Stimulated activated CD8-positive, alpha-beta memory T cell treated with anti-CD3 and anti-CD28 coated beads, Interleukin-7, amount 100 ng/mL, for 1 hour (primary cell): ENCODE measurements around the gene UBE2I.
"Not testable (repeated sequence)": the region's sequence is repeated elsewhere in the genome, so short reads cannot be mapped to it uniquely, and the experiment has no call there.

Experiments
- DNase-seq, 2 donors: peaks; one replicate each; pipeline ENCODE4 v3.0.0-alpha.2; 2020; ENCODE audit warnings: low read depth in 2 of 2

Gene UBE2I

DNA sequence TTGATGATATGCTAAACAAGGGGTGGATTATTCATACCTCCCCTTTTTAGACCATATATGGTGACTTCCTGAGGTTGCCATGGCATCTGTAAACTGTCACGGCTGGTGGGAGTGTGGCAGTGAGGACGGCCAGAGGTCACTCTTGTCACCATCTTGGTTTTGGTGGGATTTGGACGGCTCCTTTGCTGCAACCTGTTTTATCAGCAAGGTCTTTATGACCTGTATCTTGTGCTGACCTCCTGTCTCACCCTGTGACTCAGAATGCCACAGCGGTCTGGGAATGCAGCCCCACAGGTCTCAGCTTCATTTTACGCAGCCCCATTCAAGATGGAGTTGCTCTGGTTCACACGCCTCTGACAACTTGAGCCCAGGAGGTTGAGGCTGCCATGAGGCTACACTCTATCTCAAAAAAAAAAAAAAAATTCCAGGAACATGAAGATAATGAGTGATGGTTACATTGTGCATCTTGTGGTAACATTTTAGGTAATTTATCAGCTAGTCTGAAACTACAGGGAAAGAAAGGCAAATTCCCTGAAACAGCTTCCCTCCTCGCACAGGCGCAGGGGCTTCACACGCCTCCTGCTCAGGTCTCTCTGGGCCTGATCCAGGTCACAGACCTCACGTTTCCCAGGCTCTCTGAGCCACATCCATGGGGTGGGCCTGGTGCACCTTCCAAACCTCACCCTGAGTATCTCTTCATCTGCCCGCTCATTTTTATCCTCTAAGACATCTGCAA, 15.3 kb upstream of the UBE2I start:
- no peak for DNase-seq

- DNase-seq, result no peak
Observed at GRCh38 chr16:1295465-1295864, 14.0 kb upstream of the UBE2I start.

DNA sequence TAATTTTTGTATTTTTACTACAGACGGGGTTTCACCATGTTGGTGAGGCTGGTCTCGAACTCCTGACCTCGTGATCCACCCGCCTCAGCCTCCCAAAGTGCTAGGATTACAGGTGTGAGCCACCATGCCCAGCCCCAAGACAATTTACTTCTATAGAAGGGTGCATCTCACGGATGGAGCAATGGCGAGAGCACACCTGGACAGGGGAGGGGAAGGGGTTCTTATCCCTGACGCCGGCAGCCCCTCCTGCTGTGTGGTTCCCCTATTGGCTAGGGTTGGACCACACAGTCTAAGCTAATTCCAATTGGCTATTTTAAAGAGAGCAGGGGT, 12.8 kb upstream of the UBE2I start:
- not testable (repeated sequence) for DNase-seq

DNA sequence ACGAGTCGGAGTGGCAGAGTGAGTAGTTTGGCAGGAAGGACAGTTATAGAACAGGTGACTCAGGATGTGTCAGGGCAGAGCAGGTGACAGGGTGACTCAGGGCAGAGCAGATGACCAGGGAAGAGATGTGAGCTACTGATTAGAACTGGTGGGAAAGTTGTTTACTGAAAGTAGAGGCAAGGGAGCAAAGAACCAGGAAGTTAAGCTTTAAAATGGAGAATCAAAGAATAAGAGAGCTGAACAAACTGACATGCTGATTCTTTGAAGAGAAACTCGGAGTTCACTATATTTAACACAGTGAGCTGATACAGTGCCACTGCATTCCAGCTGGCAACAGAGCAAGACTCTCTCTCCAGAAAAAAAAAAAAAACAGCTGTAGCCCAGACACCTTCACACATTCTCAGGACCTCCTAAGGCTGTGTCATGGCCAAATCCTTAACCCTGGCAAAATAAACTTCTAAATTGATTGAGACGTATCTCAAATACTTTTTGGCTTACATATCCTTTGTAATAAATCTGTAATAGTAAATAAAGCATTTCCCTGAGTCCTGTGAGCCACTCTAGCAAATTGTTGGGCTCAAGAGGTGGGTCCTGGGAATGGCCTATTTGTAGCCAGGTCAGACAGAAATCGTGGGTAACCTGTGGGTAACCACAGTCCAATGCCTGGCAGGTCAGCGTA, 12.3 kb upstream of the UBE2I start:
- no peak for DNase-seq

GRCh38 chr16:1298406-1298805, 11.0 kb upstream of the UBE2I start:
- DNase-seq, result no peak

DNA sequence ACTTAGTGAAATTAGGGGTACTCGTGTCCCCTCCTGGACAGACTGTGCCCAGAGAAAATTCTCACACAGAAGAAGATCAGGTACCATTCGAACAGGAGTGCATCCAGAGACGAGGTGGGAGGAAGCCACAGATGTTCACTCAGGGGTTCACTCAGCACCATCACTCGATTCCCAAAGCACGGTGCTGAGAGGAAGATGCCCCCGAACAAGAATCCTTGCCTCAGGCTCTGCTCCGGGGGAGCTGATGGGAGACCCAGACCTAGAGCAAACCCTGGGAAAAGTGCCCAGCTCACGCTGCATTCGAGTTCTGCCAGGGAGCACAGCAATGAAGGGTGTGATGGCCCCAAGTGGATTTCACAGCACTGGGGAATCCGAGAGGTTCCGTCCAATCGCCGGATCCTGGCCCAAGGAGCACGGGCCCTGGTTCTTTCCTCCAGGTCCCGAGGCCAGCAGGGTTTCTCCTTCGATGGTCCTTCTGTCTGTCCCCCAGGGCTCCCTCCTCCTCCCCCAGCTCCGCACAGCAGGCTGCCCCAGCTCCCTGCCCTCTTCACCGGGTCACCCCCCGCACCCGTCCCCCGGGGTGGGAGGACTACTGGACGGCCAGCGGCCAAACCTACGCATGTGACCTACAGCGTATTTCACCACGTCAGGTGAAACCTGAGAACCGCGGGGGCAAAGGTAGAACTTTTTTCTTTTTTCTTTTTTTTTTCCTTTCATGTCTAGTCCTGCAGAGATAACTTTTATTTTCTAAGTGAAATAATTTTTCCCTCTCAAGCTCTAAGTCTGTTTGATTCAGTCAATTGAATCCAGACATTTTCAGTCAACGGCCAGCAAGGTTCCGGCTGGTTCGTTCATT, 10.2 kb upstream of the UBE2I start:
- no peak for DNase-seq

GRCh38 chr16:1299868-1300203, 9.6 kb upstream of the UBE2I start:
- no peak for DNase-seq

- peak; percentile 44 to 52 for DNase-seq
Observed at GRCh38 chr16:1300664-1301476, 8.6 kb upstream of the UBE2I start.

DNA sequence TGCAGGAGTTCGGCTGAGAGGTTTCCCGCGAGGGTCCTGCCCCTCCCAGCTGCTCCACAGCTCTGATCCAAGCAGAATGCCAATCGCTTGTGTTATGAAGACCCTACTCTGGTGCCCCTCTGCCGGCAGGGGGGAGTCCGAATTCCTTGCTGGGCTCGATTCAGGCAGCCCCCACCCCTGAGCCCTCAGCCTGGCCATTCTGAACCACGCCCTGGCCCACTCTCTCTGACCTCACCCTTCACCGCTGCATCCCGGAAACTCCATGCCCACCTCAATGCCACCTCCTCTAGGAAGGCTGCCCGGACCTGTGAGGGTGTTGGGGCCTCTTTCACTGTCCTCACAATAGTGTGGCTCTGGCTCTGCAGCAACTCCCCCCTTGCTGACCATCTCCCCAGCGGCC, 7.9 kb upstream of the UBE2I start:
- DNase-seq, result no peak

- no peak for DNase-seq
Observed at GRCh38 chr16:1305823-1306222, 3.6 kb upstream of the UBE2I start.

- no peak for DNase-seq
Observed at GRCh38 chr16:1306334-1306733, 3.1 kb upstream of the UBE2I start.

DNA sequence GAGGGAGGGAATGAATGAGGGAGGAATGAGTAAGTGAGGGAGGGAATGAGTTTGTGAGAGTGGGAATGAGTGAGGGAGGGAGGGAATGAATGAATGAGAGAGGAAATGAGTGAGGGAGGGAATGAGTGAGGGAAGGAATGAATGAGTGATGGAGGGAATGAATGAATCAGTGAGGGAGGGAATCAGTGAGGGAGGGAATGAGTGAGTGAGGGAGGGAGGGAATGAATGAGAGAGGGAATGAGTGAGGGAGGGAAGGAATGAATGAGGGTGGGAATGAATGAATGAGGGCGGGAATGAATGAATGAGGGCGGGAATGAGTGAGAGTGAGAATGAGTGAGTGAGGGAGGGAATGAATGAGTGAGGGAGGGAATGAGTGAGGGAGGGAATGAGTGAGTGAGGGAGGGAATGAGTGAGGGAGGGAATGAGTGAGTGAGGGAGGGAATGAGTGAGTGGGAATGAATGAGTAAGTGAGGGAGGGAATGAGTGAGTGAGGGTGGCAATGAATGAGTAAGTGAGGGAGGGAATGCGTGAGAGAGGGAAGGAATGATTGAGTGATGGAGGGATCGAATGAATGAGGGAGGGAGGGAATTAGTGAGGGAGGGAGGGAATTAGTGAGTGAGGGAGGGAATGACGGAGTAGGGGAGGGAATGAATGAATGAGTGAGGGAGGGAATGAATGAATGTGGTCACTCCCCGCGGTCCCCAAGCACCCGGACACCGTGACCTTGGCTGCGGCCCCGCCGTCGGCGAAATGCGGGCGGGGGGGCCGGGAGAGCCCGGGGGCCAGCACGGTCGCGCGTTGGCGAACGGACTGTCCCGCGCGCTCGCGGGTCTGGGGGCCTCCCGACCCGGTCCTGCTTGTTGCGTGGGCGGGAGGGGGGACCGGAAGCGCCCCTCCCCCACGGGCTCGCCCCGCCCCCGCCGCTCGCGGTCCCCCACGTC, 1.1 kb upstream of the UBE2I start:
- no peak for DNase-seq

GRCh38 chr16:1309888-1310831, 724 bp downstream of the UBE2I start:
- DNase-seq, result peak in 1 of 2 donors; percentile 23

DNA sequence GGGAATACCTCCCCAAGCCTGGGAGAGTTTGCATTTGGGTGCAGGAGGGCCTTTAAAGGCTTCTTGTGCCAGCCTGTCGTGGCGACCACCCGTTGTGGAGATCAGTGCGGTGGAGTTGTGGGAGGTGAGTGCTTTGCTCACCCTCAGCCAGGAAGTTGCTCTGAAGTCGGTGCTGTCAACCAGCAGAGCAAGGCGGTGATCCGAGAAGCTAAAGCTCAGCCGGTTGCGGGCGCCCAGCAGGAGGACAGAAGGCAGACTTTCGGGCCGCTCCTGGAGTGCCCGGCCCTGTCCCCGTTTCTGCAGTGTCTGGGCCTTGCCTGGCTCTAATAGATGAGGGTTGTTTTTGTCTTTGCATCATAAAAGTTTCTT, 1.4 kb downstream of the UBE2I start:
- no peak for DNase-seq

- DNase-seq, result no peak
Observed at GRCh38 chr16:1311212-1311737, 1.8 kb downstream of the UBE2I start.

DNA sequence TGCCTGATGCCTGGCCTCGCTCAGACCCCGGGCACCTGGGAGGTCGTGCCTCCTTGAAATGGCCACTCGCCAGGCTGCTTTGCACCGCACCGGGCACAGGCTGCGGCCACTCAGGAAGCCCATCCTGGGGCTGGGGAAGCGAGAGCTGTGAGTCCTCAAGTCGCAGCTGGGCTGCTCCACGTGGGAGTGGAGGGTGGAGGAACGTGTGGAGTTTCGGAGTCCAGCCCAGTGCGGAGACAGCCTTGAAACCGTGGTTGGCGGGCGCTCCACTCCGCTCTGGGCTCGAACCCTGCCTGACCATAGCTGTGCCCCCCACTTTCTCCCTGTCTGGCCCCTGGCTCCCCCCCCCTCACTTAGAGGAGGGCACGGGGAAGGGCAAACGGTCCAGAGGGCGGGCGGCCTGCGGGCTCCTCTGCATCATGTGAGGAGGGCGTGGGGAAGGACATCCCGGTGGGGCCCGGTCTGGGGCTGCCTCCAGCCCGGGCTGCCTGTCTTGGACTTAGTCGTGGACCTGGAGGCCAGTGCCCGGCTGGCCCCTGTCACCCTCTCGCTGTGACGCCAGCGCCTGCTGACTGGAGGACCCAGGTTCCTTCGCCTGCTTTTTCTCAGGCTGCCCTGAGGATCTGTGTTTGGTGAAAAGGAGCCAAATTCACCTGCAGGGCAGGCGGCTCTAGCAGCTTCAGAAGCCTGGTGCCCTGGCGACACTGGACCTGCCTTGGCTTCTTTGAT, 2.5 kb downstream of the UBE2I start:
- no peak for DNase-seq

DNA sequence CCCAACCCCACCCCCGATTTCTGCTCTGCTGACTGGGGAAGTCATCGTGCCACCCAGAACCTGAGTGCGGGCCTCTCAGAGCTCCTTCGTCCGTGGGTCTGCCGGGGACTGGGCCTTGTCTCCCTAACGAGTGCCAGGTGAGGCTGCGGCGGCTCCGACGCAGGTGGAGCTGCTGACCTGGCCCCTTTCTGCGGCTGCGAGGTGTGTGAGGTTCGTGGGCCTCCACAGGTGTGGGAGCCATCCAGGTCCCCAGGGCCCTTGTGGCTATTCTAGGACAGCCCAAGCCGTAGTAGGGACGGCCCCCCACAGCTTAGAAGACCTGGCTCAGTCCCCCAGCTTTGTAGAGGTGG, 3.0 kb downstream of the UBE2I start:
- no peak for DNase-seq

GRCh38 chr16:1312903-1313302, 3.5 kb downstream of the UBE2I start:
- no peak for DNase-seq
